ENCODE results near the gene THUMPD1.

DNA sequence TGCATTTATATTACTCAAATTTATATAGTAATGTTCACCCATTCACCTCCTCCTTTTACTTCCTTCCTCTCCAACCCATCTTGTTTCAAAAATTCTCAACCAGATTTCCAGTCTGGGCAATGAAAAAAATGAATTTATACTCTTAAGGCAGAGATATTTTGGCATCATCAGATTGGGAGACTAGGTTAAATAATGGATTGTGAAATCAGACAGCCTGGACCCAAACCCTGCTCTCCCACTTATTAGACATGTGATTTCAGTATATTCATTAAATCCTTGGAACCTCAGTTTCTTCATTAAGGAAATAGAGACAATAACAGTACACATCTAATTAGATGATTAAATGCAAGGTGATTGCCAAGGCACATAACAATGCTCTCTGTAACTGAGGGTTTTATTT is 52.0 kb downstream of the THUMPD1 start:
- no peak for TF ChIP-seq CTCF (IDR thresholded peaks at IDR 0.05)
- TF ChIP-seq POLR2A (IDR thresholded peaks at IDR 0.05) = no peak

Measured in Peyer's patch (tissue), 4 donors.